Neural cell (in vitro differentiated cells): ENCODE measurements around the gene PTPRO.

ENCODE experiments used
- CTCF ChIP-seq: fragments of 450-650 bp; IDR thresholded peaks from 2 replicates; pipeline ENCODE4 v1.5.1; 2014; ENCODE audit warnings: antibody characterized with exemption, mild to moderate bottlenecking, moderate library complexity; ENCODE audit not compliant: poor library complexity, severe bottlenecking
- EP300 ChIP-seq: fragments of 450-650 bp; conservative IDR thresholded peaks from 2 replicates; pipeline ENCODE4 v1.6.1; 2014; ENCODE audit warnings: antibody characterized with exemption, mild to moderate bottlenecking, moderate library complexity; ENCODE audit not compliant: poor library complexity, severe bottlenecking
- EZH2 ChIP-seq: fragments of 200-600, 300-800 bp; shearing (Covaris generic), sonication (generic); IDR thresholded peaks from 2 replicates; pipeline ENCODE4 v1.6.1; 2014; ENCODE audit warnings: antibody characterized with exemption, low read length, borderline replicate concordance, mild to moderate bottlenecking; ENCODE audit not compliant: insufficient read depth, poor library complexity, severe bottlenecking
- SMC3 ChIP-seq: fragments of 450-650 bp; conservative IDR thresholded peaks from 2 replicates; pipeline ENCODE4 v1.6.1; 2014; ENCODE audit warnings: antibody characterized with exemption, mild to moderate bottlenecking, moderate library complexity; ENCODE audit not compliant: poor library complexity
- TAF1 ChIP-seq: IDR thresholded peaks from 2 replicates; pipeline ENCODE4 v1.6.1; 2012; ENCODE audit warnings: low read depth
- TF ChIP-seq, protein P1 (sequence below): IDR thresholded peaks from 2 replicates; pipeline ENCODE4 v1.6.1; 2012; ENCODE audit warnings: borderline replicate concordance

DNA sequence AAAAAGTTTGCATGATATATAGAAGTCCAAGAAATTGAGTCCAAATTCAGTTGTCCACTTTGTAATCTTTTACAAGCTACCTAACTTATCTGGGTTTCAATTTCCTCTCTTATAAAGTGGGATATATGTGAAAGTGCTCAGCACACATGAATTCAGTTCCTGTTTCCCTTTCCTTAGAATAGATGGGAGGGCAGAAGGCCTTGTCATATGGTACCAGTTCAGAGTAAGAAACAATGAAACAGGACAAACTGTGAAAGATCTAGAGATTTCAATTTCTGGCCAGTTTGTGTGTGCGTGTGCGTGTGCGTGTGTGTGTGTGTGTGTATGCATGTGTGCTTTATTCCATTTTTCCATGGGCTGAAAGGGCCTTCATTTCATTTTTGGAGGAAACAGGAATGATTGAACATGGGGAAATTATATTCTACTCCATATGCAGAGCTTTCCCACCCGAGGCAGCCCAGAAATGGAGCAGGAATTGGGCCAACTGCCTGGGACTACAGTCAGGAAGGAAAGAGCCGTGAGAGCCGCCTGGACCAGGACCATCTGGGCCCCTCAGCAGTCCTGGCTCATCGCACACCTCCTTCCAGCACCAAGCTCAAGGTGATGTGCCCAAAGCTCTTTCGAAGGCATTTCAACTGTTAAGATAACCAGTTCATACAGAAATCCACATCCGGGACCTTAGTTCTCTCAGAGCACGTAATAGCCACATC lies 283.7 kb downstream of the PTPRO start:
- TF ChIP-seq CTCF = no peak
- no peak for TF ChIP-seq SMC3
- TF ChIP-seq EZH2 = no peak
- TF ChIP-seq, protein P1, sequence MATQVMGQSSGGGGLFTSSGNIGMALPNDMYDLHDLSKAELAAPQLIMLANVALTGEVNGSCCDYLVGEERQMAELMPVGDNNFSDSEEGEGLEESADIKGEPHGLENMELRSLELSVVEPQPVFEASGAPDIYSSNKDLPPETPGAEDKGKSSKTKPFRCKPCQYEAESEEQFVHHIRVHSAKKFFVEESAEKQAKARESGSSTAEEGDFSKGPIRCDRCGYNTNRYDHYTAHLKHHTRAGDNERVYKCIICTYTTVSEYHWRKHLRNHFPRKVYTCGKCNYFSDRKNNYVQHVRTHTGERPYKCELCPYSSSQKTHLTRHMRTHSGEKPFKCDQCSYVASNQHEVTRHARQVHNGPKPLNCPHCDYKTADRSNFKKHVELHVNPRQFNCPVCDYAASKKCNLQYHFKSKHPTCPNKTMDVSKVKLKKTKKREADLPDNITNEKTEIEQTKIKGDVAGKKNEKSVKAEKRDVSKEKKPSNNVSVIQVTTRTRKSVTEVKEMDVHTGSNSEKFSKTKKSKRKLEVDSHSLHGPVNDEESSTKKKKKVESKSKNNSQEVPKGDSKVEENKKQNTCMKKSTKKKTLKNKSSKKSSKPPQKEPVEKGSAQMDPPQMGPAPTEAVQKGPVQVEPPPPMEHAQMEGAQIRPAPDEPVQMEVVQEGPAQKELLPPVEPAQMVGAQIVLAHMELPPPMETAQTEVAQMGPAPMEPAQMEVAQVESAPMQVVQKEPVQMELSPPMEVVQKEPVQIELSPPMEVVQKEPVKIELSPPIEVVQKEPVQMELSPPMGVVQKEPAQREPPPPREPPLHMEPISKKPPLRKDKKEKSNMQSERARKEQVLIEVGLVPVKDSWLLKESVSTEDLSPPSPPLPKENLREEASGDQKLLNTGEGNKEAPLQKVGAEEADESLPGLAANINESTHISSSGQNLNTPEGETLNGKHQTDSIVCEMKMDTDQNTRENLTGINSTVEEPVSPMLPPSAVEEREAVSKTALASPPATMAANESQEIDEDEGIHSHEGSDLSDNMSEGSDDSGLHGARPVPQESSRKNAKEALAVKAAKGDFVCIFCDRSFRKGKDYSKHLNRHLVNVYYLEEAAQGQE = no peak
- no peak for TF ChIP-seq EP300
- TF ChIP-seq TAF1 = no peak
